Smooth muscle cell (in vitro differentiated cells): ENCODE data around the gene PNLIPRP2. TPM values are rescaled to one million over a fixed set of nuclear protein-coding genes. Genes with fewer than 3 reads are reported as not detected.

Experiments
- DNase-seq: peaks from one replicate; lab custom pipeline; 2025; ENCODE audit not compliant: unreplicated experiment; lab: John Stamatoyannopoulos, UW
- H2AFZ ChIP-seq: fragments of 200-600 bp; sonication (generic); 2 replicates; pipeline ENCODE4 v1.6.0; 2016; ENCODE audit warnings: antibody characterized with exemption, low read depth, mild to moderate bottlenecking
- H3F3A ChIP-seq: fragments of 200-600 bp; sonication (generic); 2 replicates; pipeline ENCODE4 v1.6.0; 2017; ENCODE audit warnings: antibody characterized with exemption, low read depth
- H3K27ac ChIP-seq: fragments of 200-600 bp; sonication (generic); 2 replicates; pipeline ENCODE4 v1.5.1; 2016; ENCODE audit warnings: low read depth, mild to moderate bottlenecking
- H3K27me3 ChIP-seq: fragments of 200-600 bp; sonication (generic); 2 replicates; pipeline ENCODE4 v1.6.1; 2016; ENCODE audit warnings: low read depth, mild to moderate bottlenecking
- H3K36me3 ChIP-seq: fragments of 200-600 bp; sonication (generic); 2 replicates; pipeline ENCODE4 v1.5.1; 2016; ENCODE audit warnings: low read depth
- H3K4me1 ChIP-seq: fragments of 200-600 bp; sonication (generic); 2 replicates; pipeline ENCODE4 v1.5.1; 2016; ENCODE audit warnings: low read depth
- H3K4me2 ChIP-seq: fragments of 200-600 bp; sonication (generic); 2 replicates; pipeline ENCODE4 v1.6.0; 2016; ENCODE audit warnings: mild to moderate bottlenecking
- H3K4me3 ChIP-seq: fragments of 200-600 bp; sonication (generic); 2 replicates; pipeline ENCODE4 v1.5.1; 2016; ENCODE audit warnings: mild to moderate bottlenecking
- H3K79me2 ChIP-seq: fragments of 200-600 bp; sonication (generic); 2 replicates; pipeline ENCODE4 v1.6.0; 2016; ENCODE audit warnings: low read depth, mild to moderate bottlenecking
- H3K9ac ChIP-seq: fragments of 200-600 bp; sonication (generic); 2 replicates; pipeline ENCODE4 v1.6.0; 2016; ENCODE audit warnings: low read depth
- H3K9me3 ChIP-seq: fragments of 200-600 bp; sonication (generic); replicated peaks from 2 replicates; pipeline ENCODE4 v1.5.1; 2016; ENCODE audit warnings: low read depth
- H4K20me1 ChIP-seq: fragments of 200-600 bp; sonication (generic); 2 replicates; pipeline ENCODE4 v1.6.0; 2016; ENCODE audit warnings: low read depth
- WGBS: methylation state at CpG from one replicate; pipeline ENCODE4 v1.1.7; 2016; ENCODE audit warnings: low lambda C conversion rate; 5-methylcytosine and 5-hydroxymethylcytosine counted together
- polyA plus RNA-seq: library from polyadenylated mRNA; unstranded; fragments of >200 nt; fragmentation: Nextera tagmentation; extraction: Ambion mirVana; gene quantifications from 2 replicates; pipeline ENCODE4 v1.2.1, GENCODE V29; 2016
- total RNA-seq: library from RNA; depleted of rRNA; stranded (reverse); fragments of >200 nt; gene quantifications from 2 replicates; pipeline ENCODE4 v1.2.3, GENCODE V29; 2014
- TF ChIP-seq, protein P1 (sequence below): fragments of 200-600 bp; sonication (generic); IDR thresholded peaks from 2 replicates; pipeline ENCODE4 v1.5.1; 2017; ENCODE audit warnings: borderline replicate concordance, mild to moderate bottlenecking, antibody characterized with exemption; ENCODE audit not compliant: insufficient read depth, poor library complexity, severe bottlenecking

Gene PNLIPRP2
- total and polyA plus RNA-seq, 2 experiments from 2014 or later: not detected

DNA sequence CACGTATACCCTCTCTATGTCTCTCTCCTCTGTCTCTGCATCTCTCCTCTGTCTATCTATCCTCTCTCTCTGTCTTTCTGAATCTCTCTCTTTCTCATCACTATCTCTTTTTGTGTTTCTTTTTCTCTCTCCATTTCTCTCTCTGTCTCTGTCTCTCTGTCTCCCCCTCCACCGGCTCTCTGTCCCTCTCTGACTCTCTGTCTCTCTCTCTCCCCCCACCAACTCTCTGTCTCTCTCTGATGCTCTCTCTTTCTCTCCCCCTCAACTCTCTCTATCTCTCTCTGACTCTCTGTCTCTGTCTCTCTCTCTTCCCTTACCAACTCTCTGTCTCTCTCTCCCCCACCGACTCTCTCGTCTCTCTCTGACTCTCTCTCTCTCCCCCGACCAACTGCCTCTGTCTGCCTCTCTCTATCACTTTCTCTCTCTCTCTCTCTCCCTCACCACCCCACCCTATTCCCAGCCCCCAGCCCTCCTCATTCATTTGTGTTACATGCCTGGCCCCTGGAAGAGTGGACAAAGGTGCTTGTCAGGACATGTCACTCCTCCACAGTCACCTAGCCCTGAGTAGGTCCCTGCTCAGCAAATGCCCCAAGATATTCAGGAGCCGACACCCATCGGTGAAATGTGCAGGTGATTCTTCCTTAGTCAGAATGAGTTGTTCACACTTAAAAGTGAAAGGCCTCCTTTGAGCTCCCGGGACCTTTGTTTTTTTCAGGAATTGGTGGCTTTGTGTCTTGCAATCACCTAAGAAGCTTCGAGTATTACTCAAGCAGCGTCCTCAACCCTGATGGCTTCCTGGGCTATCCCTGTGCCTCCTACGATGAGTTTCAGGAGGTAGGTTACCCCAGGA lies 13.6 kb downstream of the PNLIPRP2 start:
- TF ChIP-seq, protein P1, sequence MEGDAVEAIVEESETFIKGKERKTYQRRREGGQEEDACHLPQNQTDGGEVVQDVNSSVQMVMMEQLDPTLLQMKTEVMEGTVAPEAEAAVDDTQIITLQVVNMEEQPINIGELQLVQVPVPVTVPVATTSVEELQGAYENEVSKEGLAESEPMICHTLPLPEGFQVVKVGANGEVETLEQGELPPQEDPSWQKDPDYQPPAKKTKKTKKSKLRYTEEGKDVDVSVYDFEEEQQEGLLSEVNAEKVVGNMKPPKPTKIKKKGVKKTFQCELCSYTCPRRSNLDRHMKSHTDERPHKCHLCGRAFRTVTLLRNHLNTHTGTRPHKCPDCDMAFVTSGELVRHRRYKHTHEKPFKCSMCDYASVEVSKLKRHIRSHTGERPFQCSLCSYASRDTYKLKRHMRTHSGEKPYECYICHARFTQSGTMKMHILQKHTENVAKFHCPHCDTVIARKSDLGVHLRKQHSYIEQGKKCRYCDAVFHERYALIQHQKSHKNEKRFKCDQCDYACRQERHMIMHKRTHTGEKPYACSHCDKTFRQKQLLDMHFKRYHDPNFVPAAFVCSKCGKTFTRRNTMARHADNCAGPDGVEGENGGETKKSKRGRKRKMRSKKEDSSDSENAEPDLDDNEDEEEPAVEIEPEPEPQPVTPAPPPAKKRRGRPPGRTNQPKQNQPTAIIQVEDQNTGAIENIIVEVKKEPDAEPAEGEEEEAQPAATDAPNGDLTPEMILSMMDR: no peak
- WGBS: 79% methylated on average over 11 of the region's 11 CpGs
- DNase-seq: no peak

GRCh38 chr10:116636385-116636784 lies 15.6 kb downstream of the PNLIPRP2 start:
- Histone ChIP-seq H3K79me2 (no peaks in the 10 kb centered on the region), H3K4me2 (no peak overlapping the region), H3K36me3 (no peaks in the 10 kb centered on the region), H3F3A (no peaks in the 10 kb centered on the region), H4K20me1 (no peaks in the 10 kb centered on the region), H3K27ac (no peak overlapping the region), H3K4me3 (no peak overlapping the region), H3K9me3 (no peaks in the 10 kb centered on the region), H3K4me1 (peaks cover 12% of the 10 kb centered on the region), H3K27me3 (no peaks in the 10 kb centered on the region), H3K9ac (no peak overlapping the region), H2AFZ (no peak overlapping the region)
- DNase-seq: no peak
- TF ChIP-seq, protein P1: no peak

More for the DNA sequence above, 13.6 kb downstream of the PNLIPRP2 start:
- peaks cover 7% of the 10 kb centered on the region for H3K27me3 ChIP-seq
- H4K20me1 ChIP-seq: no peaks in the 10 kb centered on the region
- H3K9me3 ChIP-seq: no peaks in the 10 kb centered on the region
- no peak overlapping the region for H3K4me3 ChIP-seq
- no peak overlapping the region for H3K4me2 ChIP-seq
- no peak overlapping the region for H2AFZ ChIP-seq
- no peaks in the 10 kb centered on the region for H3K79me2 ChIP-seq
- H3K9ac ChIP-seq: no peak overlapping the region
- H3K36me3 ChIP-seq: no peaks in the 10 kb centered on the region
- peaks cover 12% of the 10 kb centered on the region for H3K4me1 ChIP-seq
- no peaks in the 10 kb centered on the region for H3F3A ChIP-seq
- no peak overlapping the region for H3K27ac ChIP-seq

DNA sequence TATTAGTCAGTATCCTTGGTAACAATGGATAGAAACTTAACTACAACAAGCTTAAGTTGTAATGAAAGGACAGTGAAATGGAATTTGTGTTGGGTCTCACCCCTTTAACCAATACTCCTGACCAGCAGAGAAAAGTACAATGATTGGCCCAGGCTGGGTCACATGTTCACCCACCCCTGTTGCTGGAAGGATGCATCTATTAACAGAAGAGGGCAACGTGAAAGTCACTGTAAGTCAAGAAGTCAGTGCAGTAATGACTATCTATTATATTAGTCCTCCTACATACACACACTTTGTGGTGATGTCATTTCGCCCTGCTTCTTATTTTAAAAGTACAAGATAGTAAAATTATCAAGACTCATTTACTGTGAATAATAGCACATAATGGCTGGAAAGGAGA lies 16.2 kb downstream of the PNLIPRP2 start:
- 66% methylated on average over 2 of the region's 2 CpGs for WGBS
- no peak for DNase-seq

More for the DNA sequence above, 16.2 kb downstream of the PNLIPRP2 start:
- TF ChIP-seq, protein P1: no peak
- Histone ChIP-seq H2AFZ (no peak overlapping the region), H3K4me1 (peaks cover 12% of the 10 kb centered on the region), H3K36me3 (no peaks in the 10 kb centered on the region), H3K4me3 (no peak overlapping the region), H3K27me3 (no peaks in the 10 kb centered on the region), H3K79me2 (no peaks in the 10 kb centered on the region), H3K9me3 (no peaks in the 10 kb centered on the region), H4K20me1 (no peaks in the 10 kb centered on the region), H3K9ac (no peak overlapping the region), H3F3A (no peaks in the 10 kb centered on the region), H3K27ac (no peak overlapping the region), H3K4me2 (no peak overlapping the region)
